ENCODE measurements around the gene GBE1. TPM values are rescaled to one million over a fixed set of nuclear protein-coding genes. Genes with fewer than 3 reads are reported as not detected.

The GBE1 gene
- total RNA-seq, 2 donors from 2014 or later = 15.0 to 26.7 TPM

DNA sequence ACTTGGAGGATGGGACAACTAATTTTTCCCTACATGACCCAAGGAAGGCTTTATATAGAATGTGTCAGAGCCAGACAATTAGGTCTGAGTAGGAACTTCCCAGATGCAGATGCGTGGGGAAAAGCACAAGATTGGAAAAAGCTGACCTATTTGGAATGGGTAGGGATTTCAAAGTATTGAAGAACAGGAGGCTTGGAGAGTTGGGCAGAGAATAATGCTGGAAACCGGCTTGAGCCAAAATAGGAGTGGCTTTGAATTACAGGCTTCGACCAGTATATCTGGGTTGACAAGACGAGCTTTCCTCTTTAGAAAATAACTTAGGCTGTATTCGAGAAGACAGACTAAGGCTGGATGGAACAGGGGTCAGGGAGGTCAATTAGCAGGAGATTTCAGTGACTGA lies 181.1 kb downstream of the GBE1 start:
- no peak overlapping the region for H3K27ac ChIP-seq
- no peak for DNase-seq
- no peaks in the 10 kb centered on the region for H3K27me3 ChIP-seq
- no peaks in the 10 kb centered on the region for H3K9me3 ChIP-seq
- no peaks in the 10 kb centered on the region for H3K36me3 ChIP-seq
- intact Hi-C loops (cut with DNase I) = loop anchor here (5.0 kb wide), 1 partner anchor 62 kb away; no protein-coding TSS in a partner anchor
- no peak overlapping the region for H3K9ac ChIP-seq (ENCODE audit: low read depth in 2 of 2, low read length in 2 of 2)
- H3K4me1 ChIP-seq = no peaks in the 10 kb centered on the region
- TF ChIP-seq CTCF (IDR thresholded peaks at IDR 0.05) = no peak
- H3K4me3 ChIP-seq = no peak overlapping the region

- intact Hi-C loops (cut with DNase I) = loop anchor here (5.0 to 10.0 kb wide), 2 partner anchors 63 to 85 kb away; no protein-coding TSS in a partner anchor
- Histone ChIP-seq H3K27ac (no peak overlapping the region), H3K9ac (ENCODE audit: low read depth in 2 of 2, low read length in 2 of 2) (no peak overlapping the region), H3K4me1 (no peaks in the 10 kb centered on the region), H3K9me3 (no peaks in the 10 kb centered on the region), H3K27me3 (no peaks in the 10 kb centered on the region), H3K36me3 (no peaks in the 10 kb centered on the region), H3K4me3 (no peak overlapping the region)
- TF ChIP-seq CTCF (IDR thresholded peaks at IDR 0.05) = no peak
- DNase-seq = no peak
Observed at GRCh38 chr3:81579744-81580143, 181.7 kb downstream of the GBE1 start.

DNA sequence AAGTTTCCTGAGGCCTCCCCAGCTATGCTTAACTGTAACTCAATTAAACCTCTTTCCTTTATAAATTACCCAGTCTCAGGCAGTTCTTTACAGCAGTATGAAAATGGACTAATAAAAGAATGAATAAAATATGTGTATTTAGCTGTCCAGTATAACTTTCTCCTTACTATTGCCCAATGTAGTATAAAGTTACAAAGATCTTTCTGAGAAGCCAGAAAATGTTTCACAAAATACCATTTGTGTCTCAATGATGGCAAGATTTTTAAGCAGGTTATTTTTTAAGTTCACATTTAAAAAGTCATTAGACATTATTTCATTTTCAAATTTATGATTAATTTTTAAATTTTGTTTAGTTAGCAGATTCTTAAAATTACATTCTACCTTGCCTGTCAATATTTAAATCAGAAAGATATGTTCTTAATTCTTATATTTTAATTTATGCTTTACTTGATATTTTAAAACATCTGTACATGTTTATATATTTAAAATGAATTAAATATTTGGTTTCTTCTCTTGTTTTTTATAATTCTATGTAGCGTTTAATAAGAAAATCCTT lies 189.2 kb downstream of the GBE1 start:
- Histone ChIP-seq H3K4me3 (no peak overlapping the region), H3K9me3 (no peaks in the 10 kb centered on the region), H3K27ac (no peak overlapping the region), H3K9ac (ENCODE audit: low read depth in 2 of 2, low read length in 2 of 2) (no peak overlapping the region), H3K27me3 (no peaks in the 10 kb centered on the region), H3K4me1 (no peaks in the 10 kb centered on the region), H3K36me3 (no peaks in the 10 kb centered on the region)
- intact Hi-C loops (cut with DNase I) = loop anchor here (10.0 kb wide), 1 partner anchor 77 kb away; no protein-coding TSS in a partner anchor
- no peak for TF ChIP-seq CTCF (IDR thresholded peaks at IDR 0.05)
- DNase-seq = no peak

DNA sequence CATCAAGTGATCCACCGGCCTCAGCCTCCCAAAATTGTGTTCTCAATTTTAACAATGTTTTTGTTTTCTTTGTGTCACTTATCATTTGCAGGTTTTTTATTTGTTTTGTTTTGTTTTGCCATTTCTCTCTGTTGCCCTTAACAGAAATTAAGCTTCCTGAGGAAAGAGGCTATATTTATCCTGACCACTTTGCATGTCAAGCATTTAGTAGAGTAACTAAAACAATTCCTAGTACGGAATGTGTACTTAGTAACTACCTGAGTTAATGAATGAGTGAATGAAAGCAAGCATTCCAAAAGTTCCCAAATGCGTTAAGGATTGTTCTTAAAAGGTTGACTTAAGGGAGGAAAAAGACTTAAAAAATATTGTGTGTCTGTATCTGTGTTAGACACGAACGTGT lies 193.1 kb downstream of the GBE1 start:
- no peak overlapping the region for H3K9ac ChIP-seq (ENCODE audit: low read depth in 2 of 2, low read length in 2 of 2)
- no peaks in the 10 kb centered on the region for H3K4me1 ChIP-seq
- no peak for DNase-seq
- no peaks in the 10 kb centered on the region for H3K9me3 ChIP-seq
- no peak for TF ChIP-seq CTCF (IDR thresholded peaks at IDR 0.05)
- no peak overlapping the region for H3K4me3 ChIP-seq
- no peak overlapping the region for H3K27ac ChIP-seq
- H3K36me3 ChIP-seq = no peaks in the 10 kb centered on the region
- H3K27me3 ChIP-seq = no peaks in the 10 kb centered on the region
- intact Hi-C loops (cut with DNase I) = no loop called here

DNA sequence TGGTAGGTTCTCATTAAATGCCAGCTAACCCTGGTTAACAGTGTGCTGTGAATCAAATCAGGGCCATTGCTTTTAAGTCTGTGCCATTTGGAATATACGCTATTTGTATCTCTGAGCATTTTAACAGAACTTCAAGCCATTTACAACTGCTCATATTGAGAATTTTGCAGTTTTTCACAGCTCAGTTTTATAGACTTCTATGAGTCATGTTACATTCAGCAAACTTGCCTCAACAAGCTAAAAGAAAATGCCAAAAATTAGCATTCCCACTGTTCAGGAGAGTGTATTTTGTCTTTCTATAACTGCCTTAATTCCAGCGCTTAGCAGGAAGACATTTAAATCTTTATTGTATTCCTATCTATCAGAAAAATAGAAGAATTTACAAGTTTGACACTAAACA lies 196.4 kb downstream of the GBE1 start:
- TF ChIP-seq CTCF (IDR thresholded peaks at IDR 0.05) = no peak
- H3K36me3 ChIP-seq = no peaks in the 10 kb centered on the region
- H3K9me3 ChIP-seq = no peaks in the 10 kb centered on the region
- H3K27me3 ChIP-seq = no peaks in the 10 kb centered on the region
- H3K9ac ChIP-seq (ENCODE audit: low read depth in 2 of 2, low read length in 2 of 2) = no peak overlapping the region
- no peaks in the 10 kb centered on the region for H3K4me1 ChIP-seq
- intact Hi-C loops (cut with DNase I) = no loop called here
- no peak overlapping the region for H3K27ac ChIP-seq
- DNase-seq = no peak
- H3K4me3 ChIP-seq = no peak overlapping the region
